HG03039 (cell line): ENCODE data around the gene RBBP5.

Experiments used
- ATAC-seq: cut with Tn5 transposase; IDR thresholded peaks from one replicate; pipeline ENCODE4 v1.9.1; 2021; ENCODE audit warnings: mild to moderate bottlenecking, moderate library complexity; ENCODE audit not compliant: unreplicated experiment

The RBBP5 gene

GRCh38 chr1:205133287-205133686 is 11.5 kb upstream of the RBBP5 start:
- ATAC-seq = no peak

GRCh38 chr1:205129447-205130029 is 7.8 kb upstream of the RBBP5 start:
- ATAC-seq = no peak

GRCh38 chr1:205128050-205128449 is 6.3 kb upstream of the RBBP5 start:
- ATAC-seq = no peak

GRCh38 chr1:205127646-205128045 is 5.9 kb upstream of the RBBP5 start:
- ATAC-seq = no peak

GRCh38 chr1:205124726-205125125 is 2.9 kb upstream of the RBBP5 start:
- ATAC-seq = no peak

- peak; percentile 7 for ATAC-seq
Measured at GRCh38 chr1:205122489-205122882, 708 bp upstream of the RBBP5 start.

- no peak for ATAC-seq
Measured at GRCh38 chr1:205118752-205119151, 3.0 kb downstream of the RBBP5 start.

- ATAC-seq = no peak
Measured at GRCh38 chr1:205111354-205111753, 10.4 kb downstream of the RBBP5 start.

- no peak for ATAC-seq
Measured at GRCh38 chr1:205109711-205110110, 12.1 kb downstream of the RBBP5 start.

GRCh38 chr1:205109269-205109668 is 12.5 kb downstream of the RBBP5 start:
- no peak for ATAC-seq

- no peak for ATAC-seq
Measured at GRCh38 chr1:205108464-205108863, 13.3 kb downstream of the RBBP5 start.

- ATAC-seq = no peak
Measured at GRCh38 chr1:205107327-205107726, 14.5 kb downstream of the RBBP5 start.

- no peak for ATAC-seq
Measured at GRCh38 chr1:205102404-205102803, 19.4 kb downstream of the RBBP5 start.

GRCh38 chr1:205098242-205098641 is 23.5 kb downstream of the RBBP5 start:
- no peak for ATAC-seq

- ATAC-seq = no peak
Measured at GRCh38 chr1:205095422-205095821, 26.4 kb downstream of the RBBP5 start.

- ATAC-seq = no peak
Measured at GRCh38 chr1:205091043-205091740, 30.6 kb downstream of the RBBP5 start.

- ATAC-seq = no peak
Measured at GRCh38 chr1:205088341-205088740, 33.4 kb downstream of the RBBP5 start.

- ATAC-seq = no peak
Measured at GRCh38 chr1:205084360-205084759, 37.4 kb downstream of the RBBP5 start, which contains the start of gene TMEM81. Gene TMEM81 (minus strand): TSS chr1:205084460. CDS start chr1:205084320, 140 bp downstream.

GRCh38 chr1:205082431-205082830 is 39.3 kb downstream of the RBBP5 start:
- ATAC-seq = no peak

- no peak for ATAC-seq
Measured at GRCh38 chr1:205077934-205078311, 43.9 kb downstream of the RBBP5 start.

GRCh38 chr1:205077158-205077933 is 44.4 kb downstream of the RBBP5 start:
- ATAC-seq = no peak

GRCh38 chr1:205076245-205076761 is 45.5 kb downstream of the RBBP5 start:
- no peak for ATAC-seq
